Brain pericyte (primary cell): ENCODE data around the gene ARMC6.
A peak's percentile ranks its signal among the peaks of the same experiment; 100 is the strongest.

ENCODE experiments used
- DNase-seq: peaks from one replicate; pipeline ENCODE4 v3.0.0-alpha.2; 2012; ENCODE audit warnings: low read depth, low spot score

The ARMC6 gene

DNA sequence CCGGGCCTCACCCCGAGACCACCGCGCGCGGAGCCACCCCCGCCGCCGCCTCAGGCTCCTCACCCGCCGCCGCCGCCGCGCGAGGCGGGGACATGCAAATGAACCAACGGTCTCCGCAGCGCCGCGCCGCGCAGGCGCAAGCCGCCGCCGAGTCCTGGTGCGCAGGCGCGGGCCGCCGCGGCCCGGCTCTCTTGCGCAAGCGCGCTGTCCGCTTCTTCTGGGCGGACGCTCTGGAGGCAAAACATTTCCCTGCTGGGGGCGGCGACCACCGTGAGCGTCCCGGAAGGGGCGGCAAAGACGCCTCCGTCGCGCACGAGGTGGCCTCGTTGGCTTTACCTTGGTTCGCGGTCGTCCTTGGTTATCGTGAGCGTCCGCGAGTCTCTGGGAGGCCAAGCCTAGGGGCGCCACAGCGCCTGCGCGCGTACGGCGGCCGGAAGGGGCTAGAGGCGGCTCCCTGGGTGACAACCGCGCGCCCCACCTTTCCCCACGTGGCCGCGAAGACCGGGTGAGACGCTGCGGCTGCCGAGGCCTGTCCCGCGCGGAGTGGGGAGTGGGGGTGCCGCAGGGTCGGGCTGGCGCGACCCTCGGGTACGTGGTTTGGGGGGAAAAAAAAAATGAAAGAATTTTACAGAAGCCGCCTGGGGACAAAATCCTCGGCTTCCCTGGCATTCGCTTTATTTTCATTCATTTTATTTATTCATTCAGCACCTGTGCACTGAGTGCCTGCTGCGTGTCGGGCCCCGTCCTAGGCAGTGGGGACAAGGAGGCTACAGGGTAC is at the start of gene ARMC6, which contains the start of gene SUGP2:
ARMC6 (plus strand) TSS at position 178 of the 778 bp plus-strand sequence. CDS start 607 bp downstream, outside the sequence.
SUGP2 (minus strand) TSS at position 92 of the 778 bp plus-strand sequence. CDS start 2,446 bp downstream, outside the sequence.
- DNase-seq: peak; percentile 60

DNA sequence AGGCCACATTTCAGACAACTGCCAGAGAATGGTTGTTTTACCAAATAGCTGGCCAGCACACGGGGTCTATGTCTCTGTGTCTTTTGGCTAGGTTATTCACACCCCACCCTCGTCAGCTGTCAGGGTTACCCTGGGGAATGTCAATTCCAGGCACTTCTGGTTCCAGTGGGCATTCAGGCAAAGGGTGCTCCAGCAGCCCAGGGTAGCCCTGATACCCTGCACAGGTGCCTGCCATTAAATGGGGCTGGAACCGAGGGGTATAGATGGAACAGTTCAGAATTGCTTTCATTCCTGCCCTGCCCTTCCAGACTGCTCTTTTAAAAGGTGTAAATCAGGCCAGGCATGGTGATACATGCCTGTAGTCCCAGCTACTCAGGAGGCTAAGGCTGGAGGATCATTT is 49.2 kb upstream of the ARMC6 start:
- DNase-seq: no peak

DNA sequence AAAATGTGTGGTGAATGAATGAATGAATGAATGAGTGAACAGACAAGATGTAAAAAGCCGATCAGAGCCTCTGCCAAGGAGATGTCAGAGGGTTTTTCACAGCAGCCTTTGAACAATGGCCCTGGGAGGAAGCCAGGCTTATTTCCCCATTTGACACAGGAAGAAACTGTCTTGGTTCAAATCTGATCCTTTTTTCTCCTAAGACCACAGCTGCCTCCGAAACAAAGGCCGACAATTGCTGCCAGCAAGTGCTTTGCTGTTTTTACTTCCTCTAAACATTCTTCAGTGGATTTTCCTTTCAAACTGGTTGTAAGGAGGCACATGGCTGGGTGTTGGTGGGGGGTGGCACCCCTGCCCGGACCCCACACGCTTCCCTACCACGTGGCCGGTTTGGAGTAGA is 48.1 kb upstream of the ARMC6 start:
- DNase-seq: no peak

- no peak for DNase-seq
Observed at GRCh38 chr19:18987456-18987855, 45.9 kb upstream of the ARMC6 start.

- no peak for DNase-seq
Observed at GRCh38 chr19:18989316-18989715, 44.1 kb upstream of the ARMC6 start.

DNA sequence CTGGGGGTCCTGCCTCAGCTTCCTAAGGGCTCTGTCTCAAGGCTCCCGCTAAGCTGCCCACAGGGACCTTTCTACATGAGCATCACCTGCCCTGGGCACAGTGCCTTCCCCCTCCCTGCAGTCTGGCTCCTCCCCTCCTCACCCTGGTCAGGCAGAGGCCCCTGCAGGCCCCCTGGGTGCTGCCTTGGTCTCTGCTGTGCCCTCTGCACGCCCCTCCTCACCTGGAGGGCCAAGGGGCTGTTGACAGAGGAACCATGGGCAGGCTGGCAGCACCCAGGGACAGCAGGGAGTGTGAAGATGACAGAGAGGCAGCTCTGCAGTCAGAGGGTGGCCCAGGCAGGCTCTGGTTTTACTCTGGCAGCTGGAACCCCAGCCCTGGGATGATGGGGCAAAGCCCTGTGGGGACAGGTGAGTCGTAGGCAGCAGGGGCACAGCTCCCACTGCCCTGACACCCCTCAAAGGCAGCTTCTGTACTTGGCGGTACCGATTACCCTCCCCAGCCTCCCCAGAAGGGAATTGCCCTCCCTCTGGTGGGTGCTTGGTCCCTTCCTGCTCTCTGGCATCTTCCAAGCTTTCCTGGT is 43.2 kb upstream of the ARMC6 start:
- DNase-seq: no peak

DNA sequence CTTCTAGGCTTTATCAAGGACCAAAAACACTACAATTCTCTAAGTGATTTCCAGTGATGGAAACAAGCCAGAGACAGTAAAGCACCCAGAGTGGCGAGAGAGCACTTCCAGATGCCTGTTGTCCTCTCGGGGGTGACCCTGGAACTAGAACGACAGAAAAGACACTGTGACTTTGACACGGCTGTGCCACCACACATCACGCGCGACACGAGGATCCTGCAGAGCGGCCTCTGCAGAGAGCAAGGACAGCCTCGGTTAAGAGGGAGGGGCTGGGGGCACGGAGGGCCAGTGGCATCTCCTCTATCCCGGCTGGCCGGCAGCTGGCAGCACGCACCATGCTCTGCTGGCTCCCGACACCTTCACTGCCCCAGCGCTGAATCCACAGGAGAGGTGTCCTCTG is 42.4 kb upstream of the ARMC6 start:
- no peak for DNase-seq

DNA sequence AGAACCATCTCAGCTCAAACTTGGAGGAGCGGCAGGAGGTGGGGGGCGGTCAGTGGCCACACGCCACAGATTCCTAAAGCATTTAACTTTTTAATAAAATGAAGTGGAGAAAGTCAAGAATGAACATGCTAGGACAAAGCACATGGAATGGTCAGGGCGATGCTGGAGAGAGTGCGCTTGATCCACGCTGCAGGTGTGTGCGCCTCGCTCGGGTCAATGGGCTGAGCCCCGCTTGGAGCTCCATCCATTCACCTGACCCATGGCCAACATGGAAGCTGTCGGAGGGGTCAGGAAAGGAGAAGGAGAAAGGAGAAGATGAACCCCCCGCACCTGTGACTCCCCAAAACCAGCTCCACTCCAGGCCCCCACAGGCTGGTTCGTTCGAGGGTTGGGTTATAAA is 41.9 kb upstream of the ARMC6 start:
- no peak for DNase-seq

- no peak for DNase-seq
Observed at GRCh38 chr19:18992696-18993095, 40.7 kb upstream of the ARMC6 start.

DNA sequence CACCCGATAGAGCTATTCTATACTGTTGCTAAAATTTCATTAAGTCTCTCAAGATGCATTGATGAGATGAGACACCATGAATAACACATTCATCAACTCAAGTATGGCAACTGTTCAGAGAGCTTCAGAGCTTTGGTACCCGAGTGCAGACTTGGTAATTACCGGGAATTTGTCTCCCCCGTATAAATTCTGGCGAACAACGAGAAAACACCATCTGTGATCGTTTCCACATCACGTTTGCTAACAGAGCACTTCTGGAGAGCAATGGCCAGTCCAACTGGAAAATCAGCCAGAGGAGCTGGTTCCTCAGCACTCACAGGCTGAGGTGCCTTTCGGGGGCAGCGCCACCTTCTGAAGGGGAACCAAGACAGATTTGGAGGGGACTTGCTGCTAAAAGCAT is 40.3 kb upstream of the ARMC6 start:
- no peak for DNase-seq

DNA sequence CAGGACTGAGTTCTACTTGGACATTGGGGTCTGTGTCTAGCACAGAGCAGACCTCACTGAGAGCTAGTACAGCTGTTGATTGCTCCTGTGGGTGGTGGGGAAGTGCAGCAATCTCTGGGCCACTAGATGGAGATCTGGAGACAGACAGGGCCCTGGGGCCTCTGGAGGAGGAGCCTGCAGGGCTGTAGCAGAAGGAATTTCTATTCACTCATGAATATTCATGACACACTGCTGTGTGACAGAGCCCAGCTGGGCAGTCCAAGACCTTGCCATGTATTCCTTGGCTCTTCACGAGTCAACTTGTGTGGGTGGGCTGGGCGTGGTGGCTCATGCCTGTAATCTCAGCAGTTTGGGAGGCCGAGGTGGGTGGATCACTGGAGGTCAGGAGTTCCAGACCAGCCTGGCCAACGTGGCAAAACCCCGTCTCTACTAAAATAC is 37.6 kb upstream of the ARMC6 start:
- DNase-seq: peak; percentile 21

GRCh38 chr19:18996351-18996750 is 37.1 kb upstream of the ARMC6 start:
- DNase-seq: no peak

GRCh38 chr19:18996796-18997394 is 36.5 kb upstream of the ARMC6 start:
- DNase-seq: no peak

GRCh38 chr19:18998276-18998675 is 35.1 kb upstream of the ARMC6 start:
- no peak for DNase-seq

DNA sequence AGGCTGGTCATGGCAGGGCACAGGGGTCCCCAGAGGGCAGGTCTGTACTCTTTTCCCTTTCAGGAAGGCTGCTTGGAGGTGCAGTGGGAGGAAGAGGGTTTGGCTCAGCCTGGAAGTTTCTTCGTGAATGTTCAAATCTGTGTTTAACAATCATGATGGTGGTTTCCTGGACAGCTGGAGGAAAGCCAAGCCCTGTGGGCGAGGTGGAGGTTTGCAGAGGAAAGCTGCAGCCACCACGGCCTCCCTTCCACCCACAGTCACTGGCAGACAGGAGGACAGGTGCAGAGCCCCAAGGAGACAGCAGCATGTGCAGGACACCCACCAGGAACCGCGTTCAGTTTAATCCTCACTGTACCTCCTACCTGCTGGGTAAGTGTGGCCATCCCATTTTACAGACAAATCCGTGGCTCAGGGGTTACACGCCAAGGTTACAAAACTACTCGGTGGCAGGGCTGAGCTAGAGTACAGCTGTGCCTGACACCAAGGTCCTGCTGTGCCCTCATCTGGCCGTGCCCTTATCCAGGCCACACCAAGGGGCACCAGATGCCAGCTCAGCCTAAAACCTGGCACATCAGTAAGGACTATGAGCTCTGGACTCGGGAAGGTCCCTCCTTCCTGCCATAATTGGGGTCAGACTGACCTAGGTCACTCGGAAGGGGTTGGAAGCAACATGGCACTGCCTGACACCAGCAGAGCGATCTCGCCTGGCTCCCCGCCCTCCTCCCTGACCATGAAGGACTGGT is 34.2 kb upstream of the ARMC6 start:
- no peak for DNase-seq

DNA sequence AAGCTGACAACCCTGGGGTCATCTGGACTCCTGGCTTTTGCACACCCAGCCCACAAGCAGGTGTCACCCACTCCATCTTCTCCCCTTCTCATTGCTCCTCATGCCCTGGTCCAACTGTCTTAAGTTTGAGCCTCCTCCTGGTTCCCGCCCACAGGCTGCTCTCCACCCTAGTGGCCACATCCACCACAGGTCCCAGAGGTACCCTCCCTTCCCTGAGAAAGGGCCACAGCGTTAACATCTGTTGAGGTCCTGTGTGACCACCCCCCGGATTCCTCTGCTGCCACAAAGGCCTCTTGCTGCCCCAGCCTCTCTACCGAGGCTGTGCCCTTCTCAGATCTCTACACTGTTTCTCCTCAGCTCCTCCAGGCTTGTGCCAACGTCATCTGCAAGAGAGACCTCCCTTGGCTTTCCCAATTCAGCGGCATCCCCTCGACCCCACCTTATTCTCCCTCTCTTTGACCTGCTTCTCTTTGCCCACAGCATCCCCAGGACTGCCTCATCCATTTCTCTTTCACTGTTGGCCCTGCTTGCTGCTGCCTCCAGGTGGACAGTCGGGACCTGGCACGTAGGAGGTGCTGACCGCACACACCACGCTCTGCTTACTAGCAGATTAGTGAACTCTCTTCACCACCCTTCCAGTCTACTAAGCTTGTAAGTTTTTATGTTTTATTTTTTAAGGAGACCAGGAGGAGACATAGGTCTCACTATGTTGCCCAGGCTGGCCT is 33.3 kb upstream of the ARMC6 start:
- DNase-seq: no peak

DNA sequence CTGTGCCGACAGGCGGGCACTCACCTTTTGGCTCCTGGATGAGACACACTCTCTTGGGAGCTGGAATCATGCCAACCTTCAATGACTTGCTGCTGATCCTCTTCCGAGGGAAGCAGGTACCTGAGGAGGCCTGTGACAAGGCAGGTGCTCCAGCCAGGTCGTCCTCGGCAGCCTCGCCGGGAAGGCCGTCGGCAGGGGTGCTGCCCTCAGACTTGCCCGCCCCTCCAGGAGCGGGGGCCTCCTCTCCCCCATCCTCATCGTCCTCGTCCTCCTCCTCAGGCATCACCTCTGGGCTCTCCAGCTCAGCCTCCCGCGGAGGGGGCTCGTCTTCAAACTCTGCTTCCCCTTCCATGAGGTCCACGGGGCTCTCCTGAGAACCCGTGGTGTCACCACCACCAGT is 29.3 kb upstream of the ARMC6 start:
- no peak for DNase-seq

GRCh38 chr19:19006213-19006612 is 27.2 kb upstream of the ARMC6 start:
- no peak for DNase-seq

DNA sequence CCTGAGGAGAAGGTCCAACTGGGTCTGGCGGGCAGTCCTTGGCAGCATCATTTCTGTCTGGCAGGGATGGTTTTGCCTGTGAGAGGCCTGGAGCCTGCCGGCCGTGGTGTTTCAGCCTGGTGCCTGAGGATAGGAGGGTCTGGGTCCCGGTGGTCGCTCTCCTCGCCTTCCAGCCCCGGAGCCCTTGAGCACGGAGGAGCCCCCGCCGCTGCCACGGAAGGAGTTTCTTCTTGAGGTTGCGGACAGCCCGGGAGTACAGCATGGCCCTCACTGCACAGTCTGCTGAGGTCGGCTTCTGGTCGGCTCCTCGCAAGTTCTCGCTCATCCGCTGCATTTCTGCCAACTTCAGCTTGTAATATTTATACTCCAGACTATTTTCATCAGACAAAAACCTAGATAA is 23.5 kb upstream of the ARMC6 start:
- DNase-seq: no peak

GRCh38 chr19:19010551-19010950 is 22.9 kb upstream of the ARMC6 start:
- DNase-seq: no peak

- DNase-seq: no peak
Observed at GRCh38 chr19:19021115-19021514, 12.3 kb upstream of the ARMC6 start.
